Activated CD8-positive, alpha-beta T cell treated with anti-CD3 and anti-CD28 coated beads, Interleukin-2, amount 10 ng/mL, durations not matched to agents 7 days and 5 days (primary cell): ENCODE measurements around the gene KCNMB2. TPM values are rescaled to one million over a fixed set of nuclear protein-coding genes. Genes with fewer than 3 reads are reported as not detected.
"Not testable (repeated sequence)": the region's sequence is repeated elsewhere in the genome, so short reads cannot be mapped to it uniquely, and the experiment has no call there.

Experiments used
- ATAC-seq: fragments of 150-1000 bp; cut with Tn5 transposase; one replicate; pipeline ENCODE4 v1.10.0; 2021; ENCODE audit warnings: moderate library complexity
- CTCF ChIA-PET: fragments of 350-600 bp; sonication (Branson Sonifier 250); formaldehyde crosslinking; loops from one replicate; lab custom pipeline; 2021; ENCODE audit warnings: antibody characterized with exemption; lab: Charles Lee
- POLR2A ChIA-PET: fragments of 350-600 bp; sonication (Branson Sonifier 250); formaldehyde crosslinking; loops from one replicate; lab custom pipeline; 2021; ENCODE audit warnings: antibody characterized with exemption; lab: Charles Lee
- DNase-seq: peaks from one replicate; pipeline ENCODE4 v3.0.0-alpha.2; 2020
- H3K27ac Mint-ChIP-seq: one replicate; pipeline ENCODE4 v1.8.0; 2021; ENCODE audit warnings: mild to moderate bottlenecking, mixed read lengths
- H3K27me3 Mint-ChIP-seq: one replicate; pipeline ENCODE4 v1.8.0; 2021; ENCODE audit warnings: low read depth, mixed read lengths
- H3K36me3 Mint-ChIP-seq: one replicate; pipeline ENCODE4 v1.8.0; 2021; ENCODE audit warnings: low read depth, mixed read lengths
- H3K4me1 Mint-ChIP-seq: one replicate; pipeline ENCODE4 v1.8.0; 2021; ENCODE audit warnings: low read depth, mixed read lengths
- H3K4me3 Mint-ChIP-seq: one replicate; pipeline ENCODE4 v1.8.0; 2021; ENCODE audit warnings: mild to moderate bottlenecking, mixed read lengths
- H3K9me3 Mint-ChIP-seq: one replicate; pipeline ENCODE4 v1.8.0; 2022; ENCODE audit warnings: mixed read lengths; ENCODE audit not compliant: insufficient read depth
- total RNA-seq, 2 experiments: library from RNA; stranded (reverse); gene quantifications; one replicate each; pipeline ENCODE4 v1.2.3, GENCODE V29; 2021

Gene KCNMB2
- total RNA-seq, 2 experiments from 2014 or later, result not detected

DNA sequence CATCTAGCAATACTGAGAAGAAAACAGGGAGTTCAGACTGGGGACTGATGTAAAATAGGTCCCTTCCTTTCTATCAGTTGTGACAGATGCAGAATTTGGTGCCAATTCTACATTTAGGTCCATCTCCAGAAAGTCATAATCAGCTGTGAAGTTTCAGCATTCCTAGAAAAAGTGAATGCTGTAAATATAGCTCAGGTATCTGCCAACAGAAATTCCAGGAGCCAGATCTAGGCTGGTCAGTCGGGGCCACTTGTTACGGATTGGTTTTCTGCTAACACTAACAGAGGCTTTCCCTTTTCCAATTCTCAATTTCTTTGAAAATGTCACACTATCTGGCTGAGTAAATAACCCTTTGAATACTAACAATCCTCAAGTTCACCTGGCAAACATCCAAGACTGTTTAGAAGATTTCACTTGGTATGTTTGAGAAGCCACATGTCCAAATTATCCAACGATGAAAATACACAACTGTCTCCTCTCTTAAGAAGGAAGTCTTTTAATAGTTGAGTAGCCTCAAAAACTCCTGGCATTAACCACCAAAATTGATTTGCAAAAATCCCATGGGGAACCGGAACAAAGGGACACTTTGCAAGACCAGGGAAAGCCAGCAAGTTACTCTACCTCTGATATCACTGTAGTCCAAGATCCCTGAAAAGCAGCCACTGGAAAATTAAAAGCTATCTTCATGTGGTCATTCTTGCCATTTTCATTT lies 313.1 kb downstream of the KCNMB2 start:
- DNase-seq (no peak), ATAC-seq (no peak)
- CTCF ChIA-PET, result interaction anchor here (0.6 kb wide), 1 partner anchor 503 kb away, joined by 3 read pairs; no protein-coding TSS in a partner anchor
- Mint-ChIP-seq H3K4me1 (no peaks in the 10 kb centered on the region), H3K4me3 (no peak overlapping the region), H3K27ac (no peak overlapping the region), H3K27me3 (no peaks in the 10 kb centered on the region), H3K9me3 (no peaks in the 10 kb centered on the region), H3K36me3 (no peaks in the 10 kb centered on the region)
- POLR2A ChIA-PET, result interaction anchor here (0.5 kb wide), 1 partner anchor 1147 kb away, joined by 3 read pairs; no protein-coding TSS in a partner anchor

GRCh38 chr3:178850450-178851190 lies 314.4 kb downstream of the KCNMB2 start:
- CTCF ChIA-PET, result no interaction called here
- H3K27ac Mint-ChIP-seq, result no peak overlapping the region

DNA sequence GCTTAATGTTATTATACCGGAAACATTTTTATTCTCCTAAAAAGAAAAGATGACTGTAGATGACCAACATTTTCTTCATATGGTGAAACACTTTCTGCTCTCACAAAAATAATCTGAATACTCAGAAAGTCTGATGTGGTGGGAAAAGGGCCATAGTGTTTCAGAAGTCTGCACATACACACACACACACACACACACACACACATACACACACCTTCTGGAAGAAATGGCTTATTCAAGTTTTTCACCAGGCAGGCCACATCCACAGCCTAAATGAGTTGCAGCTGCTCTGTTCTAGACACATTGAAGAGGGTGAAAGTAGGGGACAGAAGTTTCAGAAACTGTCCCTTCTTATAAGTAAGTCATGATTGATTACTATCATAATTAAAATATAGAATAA lies 315.3 kb downstream of the KCNMB2 start:
- no peaks in the 10 kb centered on the region for H3K27me3 Mint-ChIP-seq
- H3K27ac Mint-ChIP-seq, result no peak overlapping the region
- POLR2A ChIA-PET, result no interaction called here

More at GRCh38 chr3:178850450-178851190, 314.4 kb downstream of the KCNMB2 start:
- Mint-ChIP-seq H3K9me3 (no peaks in the 10 kb centered on the region), H3K27me3 (no peaks in the 10 kb centered on the region), H3K4me1 (no peaks in the 10 kb centered on the region), H3K36me3 (no peaks in the 10 kb centered on the region), H3K4me3 (no peak overlapping the region)
- no peak for ATAC-seq
- no peak for DNase-seq
- POLR2A ChIA-PET, result no interaction called here

DNA sequence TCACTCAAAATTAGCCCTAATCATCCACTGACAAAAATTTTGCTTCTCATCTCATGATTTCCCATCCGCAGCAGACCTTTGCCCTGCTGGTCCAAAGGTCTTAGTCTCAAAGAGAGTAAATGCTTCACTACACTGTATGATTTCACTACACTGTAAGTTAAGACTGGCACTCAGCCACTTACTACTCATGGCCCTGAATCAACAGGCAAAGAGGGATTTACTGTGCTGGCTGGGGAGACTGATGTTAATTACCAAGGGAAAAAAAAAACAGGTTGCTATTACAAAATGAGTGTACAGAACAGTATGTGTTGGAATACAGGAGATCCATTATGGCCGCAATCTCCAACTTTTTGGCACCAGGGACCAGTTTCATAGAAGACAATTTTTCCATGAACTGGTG lies 320.6 kb downstream of the KCNMB2 start:
- H3K27me3 Mint-ChIP-seq, result no peaks in the 10 kb centered on the region
- no peak overlapping the region for H3K4me3 Mint-ChIP-seq
- ATAC-seq, result no peak
- H3K27ac Mint-ChIP-seq, result no peak overlapping the region
- no peak for DNase-seq
- CTCF ChIA-PET, result no interaction called here
- H3K9me3 Mint-ChIP-seq, result no peaks in the 10 kb centered on the region
- no peaks in the 10 kb centered on the region for H3K4me1 Mint-ChIP-seq
- no peaks in the 10 kb centered on the region for H3K36me3 Mint-ChIP-seq
- POLR2A ChIA-PET, result no interaction called here

More for the DNA sequence above, 315.3 kb downstream of the KCNMB2 start:
- Mint-ChIP-seq H3K4me1 (no peaks in the 10 kb centered on the region), H3K9me3 (no peaks in the 10 kb centered on the region), H3K36me3 (no peaks in the 10 kb centered on the region), H3K4me3 (no peak overlapping the region)
- CTCF ChIA-PET, result no interaction called here
- DNase-seq (no peak), ATAC-seq (no peak)

DNA sequence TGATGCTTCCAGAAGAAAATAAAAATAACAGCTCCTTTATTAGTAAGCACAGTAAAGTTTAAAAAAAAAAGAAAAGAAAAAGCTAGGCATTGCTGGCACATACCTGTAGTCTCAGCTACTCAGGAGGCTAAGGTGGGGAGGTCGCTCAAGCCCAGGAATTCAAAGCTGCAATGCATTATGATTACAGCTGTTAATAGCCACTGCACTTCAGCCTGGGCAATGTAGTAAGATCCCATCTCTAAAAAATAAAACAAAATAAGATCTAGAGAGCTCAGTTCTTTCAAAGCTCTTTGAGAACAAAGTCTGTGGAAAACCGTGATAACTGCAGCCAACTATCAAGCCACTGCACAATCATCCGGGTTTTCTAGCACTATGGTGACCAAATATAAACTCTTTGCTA lies 323.1 kb downstream of the KCNMB2 start:
- ChIA-PET POLR2A (no interaction called here), CTCF (no interaction called here)
- H3K4me1 Mint-ChIP-seq, result no peaks in the 10 kb centered on the region
- H3K36me3 Mint-ChIP-seq, result no peaks in the 10 kb centered on the region
- H3K9me3 Mint-ChIP-seq, result no peaks in the 10 kb centered on the region
- H3K27me3 Mint-ChIP-seq, result no peaks in the 10 kb centered on the region
- ATAC-seq (no peak), DNase-seq (no peak)
- H3K27ac Mint-ChIP-seq, result no peak overlapping the region
- no peak overlapping the region for H3K4me3 Mint-ChIP-seq

DNA sequence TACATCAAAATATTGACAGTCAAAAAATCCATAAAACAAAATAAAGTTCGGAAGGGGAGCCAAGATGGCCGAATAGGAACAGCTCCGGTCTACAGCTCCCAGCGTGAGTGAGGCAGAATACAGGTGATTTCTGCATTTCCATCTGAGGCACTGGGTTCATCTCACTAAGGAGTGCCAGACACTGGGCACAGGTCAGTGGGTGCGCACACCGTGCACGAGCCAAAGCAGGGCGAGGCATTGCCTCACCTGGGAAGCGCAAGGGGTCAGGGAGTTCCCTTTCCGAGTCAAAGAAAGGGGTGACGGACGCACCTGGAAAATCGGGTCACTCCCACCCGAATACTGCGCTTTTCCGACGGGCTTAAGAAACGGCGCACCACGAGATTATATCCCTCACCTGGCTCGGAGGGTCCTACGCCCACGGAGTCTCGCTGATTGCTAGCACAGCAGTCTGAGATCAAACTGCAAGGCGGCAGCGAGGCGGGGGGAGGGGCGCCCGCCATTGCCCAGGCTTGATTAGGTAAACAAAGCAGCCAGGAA lies 323.7 kb downstream of the KCNMB2 start:
- CTCF ChIA-PET, H3K4me1 Mint-ChIP-seq, H3K9me3 Mint-ChIP-seq, H3K27ac Mint-ChIP-seq, H3K27me3 Mint-ChIP-seq, POLR2A ChIA-PET, ATAC-seq, H3K4me3 Mint-ChIP-seq, H3K36me3 Mint-ChIP-seq, DNase-seq: not testable (repeated sequence)

DNA sequence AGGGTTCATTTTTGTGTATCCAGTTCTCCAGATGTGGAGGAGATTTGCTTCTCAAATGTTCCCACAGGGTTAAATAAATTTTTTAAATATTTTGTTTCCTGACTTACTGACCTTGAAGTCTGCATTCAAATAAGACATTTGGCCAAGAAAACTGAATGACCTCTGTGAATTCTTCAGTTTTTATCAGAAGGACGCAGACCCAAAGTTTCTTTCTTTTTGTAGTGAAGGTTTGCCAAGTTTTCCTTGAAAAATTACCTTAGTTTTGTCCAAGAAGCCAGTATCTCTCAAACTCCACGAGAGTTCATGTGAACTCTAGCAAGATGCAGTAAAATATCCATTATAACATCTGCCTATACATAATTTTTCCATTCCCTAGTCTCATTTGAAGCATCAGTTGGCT lies 332.4 kb downstream of the KCNMB2 start:
- POLR2A ChIA-PET, result no interaction called here
- ATAC-seq (no peak), DNase-seq (no peak)
- no peaks in the 10 kb centered on the region for H3K36me3 Mint-ChIP-seq
- H3K4me1 Mint-ChIP-seq, result no peaks in the 10 kb centered on the region
- H3K9me3 Mint-ChIP-seq, result no peaks in the 10 kb centered on the region
- no peak overlapping the region for H3K4me3 Mint-ChIP-seq
- no peaks in the 10 kb centered on the region for H3K27me3 Mint-ChIP-seq
- CTCF ChIA-PET, result no interaction called here
- H3K27ac Mint-ChIP-seq, result no peak overlapping the region

DNA sequence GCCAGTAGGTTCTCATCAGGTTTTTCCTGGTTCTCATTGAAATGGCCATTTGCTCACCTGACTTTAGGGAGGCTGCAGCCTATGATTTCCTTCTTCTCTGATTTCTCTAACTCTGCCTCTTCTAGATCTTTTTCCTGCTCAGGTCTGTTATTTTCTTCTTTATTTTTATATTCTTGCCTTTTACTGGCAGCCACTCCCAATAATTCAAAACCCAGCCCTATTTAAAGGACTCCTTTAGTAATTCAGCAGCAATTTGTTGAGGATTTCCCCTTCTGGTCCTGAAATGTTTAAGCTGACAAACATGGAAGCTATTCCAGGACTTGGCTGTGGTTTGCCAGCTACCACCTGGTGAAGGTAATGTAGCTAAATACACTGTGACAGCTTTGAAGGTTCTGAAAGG lies 333.8 kb downstream of the KCNMB2 start:
- no peak overlapping the region for H3K4me3 Mint-ChIP-seq
- no peak for ATAC-seq
- H3K4me1 Mint-ChIP-seq, result no peaks in the 10 kb centered on the region
- ChIA-PET POLR2A (interaction anchor here (0.7 kb wide), 1 partner anchor 18 kb away, joined by 3 read pairs; no protein-coding TSS in a partner anchor), CTCF (no interaction called here)
- no peaks in the 10 kb centered on the region for H3K27me3 Mint-ChIP-seq
- H3K9me3 Mint-ChIP-seq, result no peaks in the 10 kb centered on the region
- DNase-seq, result no peak
- no peak overlapping the region for H3K27ac Mint-ChIP-seq
- no peaks in the 10 kb centered on the region for H3K36me3 Mint-ChIP-seq

DNA sequence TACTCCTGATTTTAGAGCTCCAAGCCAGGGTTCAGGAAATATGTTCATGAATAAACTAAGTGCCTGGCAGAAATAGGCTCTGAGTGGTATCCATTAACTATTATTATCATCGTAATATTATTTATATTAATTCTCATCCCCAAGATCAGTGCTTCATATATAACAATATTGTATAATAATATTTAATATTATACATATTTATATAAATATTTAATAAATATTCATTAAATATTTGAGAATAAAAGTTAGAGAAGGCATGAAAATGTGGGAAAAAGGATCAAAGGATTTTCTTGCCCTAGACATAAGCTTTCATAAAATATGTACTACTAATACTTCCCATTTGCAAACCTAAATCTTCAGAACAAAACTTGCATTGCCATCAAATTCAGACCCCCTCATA lies 338.9 kb downstream of the KCNMB2 start:
- no peak for DNase-seq
- Mint-ChIP-seq H3K27me3 (no peaks in the 10 kb centered on the region), H3K36me3 (no peaks in the 10 kb centered on the region), H3K4me3 (no peak overlapping the region), H3K27ac (no peak overlapping the region), H3K9me3 (no peaks in the 10 kb centered on the region), H3K4me1 (no peaks in the 10 kb centered on the region)
- ChIA-PET CTCF (no interaction called here), POLR2A (no interaction called here)
- no peak for ATAC-seq

DNA sequence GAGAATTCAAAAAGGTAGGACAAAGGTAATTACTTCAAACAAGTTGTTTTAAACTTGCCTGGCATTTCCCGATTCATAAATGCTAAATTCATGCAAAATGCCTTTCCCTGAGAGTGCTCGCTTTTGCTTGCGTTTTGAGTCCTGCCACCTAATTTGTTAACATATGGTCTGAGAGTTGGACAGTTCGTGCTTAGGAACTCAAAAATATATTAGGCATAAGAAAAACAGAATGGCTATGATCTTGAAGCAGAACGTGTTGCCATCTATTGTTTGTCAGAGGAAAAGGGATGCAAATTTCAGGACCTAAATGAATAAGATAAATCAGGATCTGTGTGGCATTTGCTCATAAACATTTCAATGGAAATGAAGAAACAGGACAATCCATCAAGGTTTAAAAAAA lies 339.6 kb downstream of the KCNMB2 start:
- ATAC-seq (no peak), DNase-seq (no peak)
- H3K27ac Mint-ChIP-seq, result no peak overlapping the region
- H3K4me1 Mint-ChIP-seq, result no peaks in the 10 kb centered on the region
- no peaks in the 10 kb centered on the region for H3K9me3 Mint-ChIP-seq
- no peaks in the 10 kb centered on the region for H3K36me3 Mint-ChIP-seq
- H3K4me3 Mint-ChIP-seq, result no peak overlapping the region
- H3K27me3 Mint-ChIP-seq, result no peaks in the 10 kb centered on the region
- ChIA-PET CTCF (no interaction called here), POLR2A (no interaction called here)

- H3K9me3 Mint-ChIP-seq, result no peaks in the 10 kb centered on the region
- no peaks in the 10 kb centered on the region for H3K27me3 Mint-ChIP-seq
- POLR2A ChIA-PET, result no interaction called here
- no peaks in the 10 kb centered on the region for H3K36me3 Mint-ChIP-seq
- ATAC-seq, result no peak
- no peak overlapping the region for H3K4me3 Mint-ChIP-seq
- DNase-seq, result no peak
- no peaks in the 10 kb centered on the region for H3K4me1 Mint-ChIP-seq
- CTCF ChIA-PET, result interaction anchor here (0.7 kb wide), 1 partner anchor 709 kb away, joined by 3 read pairs; no protein-coding TSS in a partner anchor
- H3K27ac Mint-ChIP-seq, result no peak overlapping the region
Measured at GRCh38 chr3:178880274-178880673, 344.0 kb downstream of the KCNMB2 start.
